HG03342 (cell line): Measurements from ENCODE around the gene SYCP2L.
A peak's percentile ranks its signal among the peaks of the same experiment; 100 is the strongest.
"Not testable (repeated sequence)": the region's sequence is repeated elsewhere in the genome, so short reads cannot be mapped to it uniquely, and the experiment has no call there.

Experiments used
- ATAC-seq: cut with Tn5 transposase; IDR thresholded peaks from one replicate; pipeline ENCODE4 v1.9.1; 2021; ENCODE audit warnings: mild to moderate bottlenecking, moderate library complexity; ENCODE audit not compliant: unreplicated experiment

The SYCP2L gene

DNA sequence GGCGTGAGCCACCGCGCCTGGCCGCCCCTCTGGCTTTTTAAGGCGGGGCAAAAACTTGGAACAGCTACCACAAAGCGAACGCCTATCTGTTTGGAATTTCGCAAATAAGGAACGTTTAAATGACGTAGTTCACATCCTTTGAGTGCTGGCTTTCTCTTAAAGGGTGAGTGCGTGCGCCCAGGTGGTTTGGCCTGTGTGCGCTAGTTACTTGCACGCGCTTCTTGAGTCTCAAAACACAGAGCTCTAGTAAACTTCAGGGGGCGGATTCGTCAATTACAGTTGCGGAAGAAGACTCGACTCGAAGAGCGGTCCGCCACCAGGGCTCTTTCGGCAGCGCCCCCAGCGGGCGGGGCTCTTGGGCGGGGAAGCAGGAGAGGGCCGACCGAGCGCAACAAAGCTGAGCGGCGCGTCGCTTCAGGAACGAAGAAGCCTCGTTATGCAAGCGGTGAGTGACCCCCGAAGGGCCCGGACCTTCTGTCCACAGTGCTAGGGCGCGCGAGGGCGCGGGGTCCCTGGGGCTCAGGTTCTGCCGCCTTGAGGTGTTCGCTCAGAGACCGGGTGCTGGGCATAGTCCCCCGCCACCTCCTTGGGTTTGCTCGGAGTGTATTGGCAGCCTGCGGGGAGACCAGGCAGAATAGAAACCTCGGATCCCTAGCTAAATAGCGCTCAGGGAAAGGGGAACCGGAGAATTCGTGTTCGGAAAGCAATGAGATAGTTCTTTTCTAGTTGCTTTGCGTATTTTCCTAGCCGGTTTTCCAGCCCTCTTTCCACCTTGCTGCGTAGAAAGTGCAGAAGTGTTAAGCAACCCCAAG is at the start of gene SYCP2L:
Gene SYCP2L, plus strand, starts transcription at position 362 of the 812 bp plus-strand sequence. Its CDS starts 75 bp downstream, at position 437.
- peak; percentile 38 for ATAC-seq

GRCh38 chr6:10837622-10837994 is 49.2 kb upstream of the SYCP2L start:
- no peak for ATAC-seq

DNA sequence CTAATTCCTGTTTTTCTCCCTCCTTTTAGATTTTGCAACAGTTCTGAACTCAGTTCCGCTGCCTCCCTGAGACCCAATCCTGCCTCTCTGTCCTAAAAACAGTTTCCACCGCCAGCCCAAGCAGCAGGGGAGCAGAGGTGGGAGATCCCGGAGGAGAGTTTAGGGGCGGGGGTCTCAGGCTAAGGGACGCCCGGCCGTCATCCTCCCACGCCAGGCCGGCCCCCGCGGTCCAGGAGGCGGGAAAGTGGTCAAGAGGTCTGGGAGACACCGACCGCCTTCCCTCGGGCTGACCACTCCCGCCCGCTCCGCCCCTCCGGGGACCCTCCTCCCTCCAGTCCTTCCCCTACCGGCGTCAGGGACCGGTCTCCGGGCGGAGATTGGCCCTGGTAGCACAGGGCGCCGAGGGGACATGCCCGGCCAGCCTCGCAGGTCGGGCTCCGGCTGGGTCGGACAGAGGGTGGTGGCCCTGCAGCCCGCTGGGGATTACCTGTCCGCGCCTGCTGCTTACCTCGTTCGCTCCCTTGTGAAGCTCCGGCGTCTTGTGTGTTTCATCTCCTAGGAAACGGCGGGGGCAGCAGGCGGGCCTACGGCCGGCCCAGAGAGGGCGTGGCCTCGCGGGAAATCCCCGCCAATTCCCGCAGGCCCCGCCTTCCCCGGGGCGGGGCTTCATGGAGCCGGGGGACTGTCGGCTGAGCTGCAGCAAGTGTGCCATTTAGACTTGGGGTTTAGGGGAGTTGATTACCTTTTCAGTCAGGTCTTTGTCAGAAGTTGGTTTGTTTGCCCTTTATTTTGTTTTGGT is 48.7 kb upstream of the SYCP2L start, which contains the start of gene MAK:
Gene MAK, minus strand, starts transcription at position 545 of the 799 bp plus-strand sequence. CDS start 7,891 bp downstream, outside the sequence.
- ATAC-seq: peak; percentile 87

DNA sequence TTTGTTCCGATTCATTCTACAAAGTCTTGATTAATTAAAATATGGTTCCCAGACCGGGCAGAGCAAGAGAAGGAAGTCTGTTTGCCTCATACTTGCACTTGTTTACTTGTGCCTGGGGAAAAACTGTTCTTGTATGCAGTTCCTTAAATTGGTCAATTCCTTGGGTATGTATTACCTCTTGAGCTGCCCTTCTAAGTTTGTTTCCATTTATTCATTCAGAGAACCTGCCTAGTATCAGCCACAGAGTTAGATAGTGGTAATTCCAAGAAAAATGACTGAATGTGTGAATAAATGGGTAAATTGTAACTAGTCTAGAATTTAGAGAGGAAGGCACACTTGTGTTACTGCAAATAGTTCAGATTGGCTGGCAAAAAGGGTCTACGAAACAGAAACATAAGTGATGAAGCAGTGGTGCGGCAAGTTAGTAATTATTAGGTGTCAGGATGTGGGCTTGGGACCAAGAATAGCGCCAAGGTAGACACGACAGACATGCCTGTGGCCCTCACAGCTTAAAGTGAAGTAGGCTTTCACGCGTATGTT is 48.0 kb upstream of the SYCP2L start:
- peak; percentile 67 for ATAC-seq

GRCh38 chr6:10843554-10843953 is 43.3 kb upstream of the SYCP2L start:
- ATAC-seq: no peak

DNA sequence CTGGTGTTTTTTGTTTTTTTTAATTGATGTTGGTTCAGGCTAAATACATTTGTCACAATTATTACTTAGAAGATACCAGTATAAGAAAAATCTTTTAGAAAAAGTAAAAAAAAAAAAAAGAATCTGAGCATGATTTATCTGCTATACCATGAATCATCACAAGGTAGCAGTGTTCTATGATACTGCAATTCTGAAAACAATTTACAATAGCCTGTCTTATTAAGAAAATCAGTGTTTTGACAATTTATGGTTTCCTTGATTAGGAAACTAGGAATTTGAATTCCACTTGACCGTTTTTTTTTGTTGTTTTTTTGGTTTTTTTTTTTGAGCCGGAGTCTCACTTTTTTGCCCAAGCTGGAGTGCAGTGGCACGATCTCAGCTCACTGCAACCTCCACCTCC is 39.2 kb upstream of the SYCP2L start:
- ATAC-seq: no peak

DNA sequence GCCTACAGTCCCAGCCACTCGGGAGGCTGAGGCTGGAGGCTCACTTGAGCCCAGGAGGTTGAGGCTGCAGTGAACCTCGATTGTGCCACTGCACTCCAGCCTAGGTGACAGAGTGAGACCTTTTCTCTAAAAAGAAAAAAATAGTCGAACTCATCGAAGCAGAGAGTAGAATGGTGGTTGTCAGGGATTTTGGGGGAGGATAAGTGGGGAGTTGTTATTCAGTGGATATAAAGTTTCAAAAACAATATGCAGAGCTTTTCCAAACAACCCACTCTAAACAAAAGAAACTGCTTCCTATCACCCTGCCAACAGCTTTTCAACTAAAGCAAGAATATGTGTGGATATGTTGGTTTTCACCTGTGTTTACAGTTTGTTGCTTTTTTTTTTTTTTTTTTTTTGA is 37.0 kb upstream of the SYCP2L start:
- ATAC-seq: no peak

GRCh38 chr6:10850728-10851127 is 36.1 kb upstream of the SYCP2L start:
- no peak for ATAC-seq

GRCh38 chr6:10852361-10852960 is 34.4 kb upstream of the SYCP2L start:
- ATAC-seq: no peak

DNA sequence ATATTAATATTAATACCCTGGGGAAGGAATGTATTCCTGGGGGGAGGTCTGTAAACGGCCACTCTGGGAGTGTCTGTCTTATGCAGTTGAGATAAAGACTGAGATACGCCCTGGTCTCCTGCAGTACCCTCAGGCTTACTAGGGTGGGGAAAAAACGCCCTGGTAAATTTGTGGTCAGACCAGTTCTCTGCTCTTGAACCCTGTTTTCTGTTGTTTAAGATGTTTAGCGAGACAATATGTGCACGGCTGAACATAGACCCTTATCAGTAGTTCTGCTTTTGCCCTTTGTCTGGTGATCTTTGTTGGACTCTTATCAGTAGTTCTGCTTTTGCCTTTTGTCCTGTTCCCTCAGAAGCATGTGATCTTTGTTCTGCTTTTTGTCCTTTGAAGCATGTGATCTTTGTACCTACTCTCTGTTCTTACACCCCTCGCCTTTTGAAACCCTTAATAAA is 33.0 kb upstream of the SYCP2L start:
- ATAC-seq: not testable (repeated sequence)

DNA sequence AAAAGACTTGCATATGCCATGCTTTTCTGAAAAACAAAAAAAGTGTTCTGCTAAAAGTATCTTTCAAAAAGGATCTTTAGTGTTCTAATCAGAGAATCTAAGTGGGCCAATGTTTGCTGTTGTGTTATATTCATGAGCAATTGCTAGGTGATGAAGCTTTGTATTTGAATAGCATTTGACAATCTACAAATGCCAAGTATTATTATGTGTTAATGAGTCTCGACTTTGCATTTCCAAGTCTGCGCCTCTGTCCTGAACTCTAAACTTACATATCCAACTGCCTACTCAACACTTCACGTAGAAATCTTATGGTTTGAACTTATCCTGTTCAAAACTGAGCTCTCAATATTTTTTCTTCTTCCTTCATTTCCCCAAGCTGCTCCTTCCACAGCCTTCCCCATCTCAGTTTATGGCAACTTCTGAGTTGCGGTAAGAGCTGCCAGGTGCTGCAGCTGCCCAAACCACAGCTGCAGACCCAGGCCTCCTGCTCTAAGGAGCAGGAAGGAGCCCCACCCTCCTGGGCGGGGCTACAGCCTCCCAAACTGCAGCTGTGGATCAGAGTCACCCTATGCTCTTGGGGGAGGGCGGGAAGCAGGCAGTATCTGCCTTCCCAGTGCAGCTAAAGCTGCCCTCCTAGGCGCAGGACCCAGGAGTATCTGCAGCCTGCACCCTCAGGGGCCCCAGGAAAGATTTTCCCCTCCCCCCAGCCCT is 31.8 kb upstream of the SYCP2L start:
- ATAC-seq: no peak

DNA sequence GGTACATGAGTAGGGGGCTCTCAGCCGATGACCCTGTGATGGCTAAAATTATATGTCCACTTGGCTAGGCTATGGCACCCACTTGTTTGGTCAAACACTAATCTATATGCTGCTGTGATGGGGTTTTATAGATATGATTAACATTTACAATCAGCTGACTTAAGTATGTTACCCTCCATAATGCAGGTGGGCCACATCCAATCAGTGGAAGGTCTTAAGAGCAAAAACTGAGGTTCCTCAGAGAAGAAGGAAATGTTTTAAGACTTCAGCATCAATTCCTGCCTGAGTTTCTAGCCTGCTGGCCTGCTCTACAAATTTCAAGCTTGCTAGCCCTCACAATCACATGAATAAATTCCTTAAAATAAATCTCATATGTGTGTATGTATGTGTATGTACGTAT is 29.6 kb upstream of the SYCP2L start:
- ATAC-seq: no peak

DNA sequence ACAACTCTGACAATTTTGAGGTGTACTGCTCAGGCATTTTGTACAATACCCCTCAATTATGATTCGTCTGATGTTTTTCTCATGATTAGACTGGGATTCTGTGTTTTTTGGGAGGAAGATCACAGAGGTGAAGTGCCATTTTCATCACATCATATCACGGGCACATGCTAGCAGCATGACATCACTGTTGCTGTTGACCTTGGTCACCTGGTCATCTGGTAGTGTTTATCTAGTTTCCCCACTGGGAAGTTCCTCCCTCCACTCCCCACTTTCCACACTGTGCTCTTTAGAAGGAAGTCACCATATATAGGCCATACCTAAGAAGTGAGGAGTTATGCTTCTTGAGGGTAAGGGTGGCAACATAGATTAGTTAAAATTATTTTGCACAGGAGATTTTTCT is 25.8 kb upstream of the SYCP2L start:
- no peak for ATAC-seq

DNA sequence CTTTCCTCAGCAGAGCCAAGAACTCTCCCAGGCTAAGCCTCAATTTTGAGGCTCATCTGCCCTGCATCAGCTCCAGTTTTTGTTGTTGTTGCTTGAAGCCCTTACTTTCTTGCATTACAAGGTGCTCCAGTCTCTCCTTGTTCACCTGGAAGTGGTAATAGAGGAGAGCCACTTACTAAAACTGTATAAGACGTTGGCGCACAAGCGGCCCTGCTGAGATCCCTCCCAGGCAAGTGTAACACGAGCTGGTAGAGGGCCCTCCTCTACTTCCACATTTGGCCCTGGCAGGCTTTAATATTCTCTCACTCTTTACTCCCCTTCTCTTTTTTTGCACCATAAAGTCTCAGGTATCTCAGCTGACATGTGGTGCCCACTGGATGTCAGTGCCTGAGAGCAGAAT is 24.5 kb upstream of the SYCP2L start:
- no peak for ATAC-seq

GRCh38 chr6:10863031-10863430 is 23.8 kb upstream of the SYCP2L start:
- not testable (repeated sequence) for ATAC-seq

GRCh38 chr6:10866709-10867108 is 20.1 kb upstream of the SYCP2L start:
- not testable (repeated sequence) for ATAC-seq

DNA sequence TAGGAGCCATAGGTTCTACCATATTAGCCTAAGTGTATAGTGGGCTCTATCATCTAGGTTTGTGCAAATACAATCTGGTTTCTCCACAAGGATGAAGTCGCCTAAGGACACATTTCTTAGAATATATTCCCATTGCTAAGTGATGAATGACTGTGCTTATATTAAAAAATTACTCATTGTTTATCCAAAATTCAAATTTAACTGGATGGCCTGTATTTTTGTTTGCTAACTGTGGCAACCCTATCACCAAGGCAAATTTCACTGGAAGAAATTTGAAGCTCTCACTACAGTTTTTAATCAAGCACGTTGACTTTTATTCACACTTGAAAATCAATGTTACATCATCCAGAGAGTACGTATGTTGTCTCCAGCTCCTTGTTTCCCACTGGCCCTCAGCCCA is 18.9 kb upstream of the SYCP2L start:
- ATAC-seq: no peak

- no peak for ATAC-seq
These were observed 13.5 kb upstream of the SYCP2L start for GRCh38 chr6:10873374-10873773.

DNA sequence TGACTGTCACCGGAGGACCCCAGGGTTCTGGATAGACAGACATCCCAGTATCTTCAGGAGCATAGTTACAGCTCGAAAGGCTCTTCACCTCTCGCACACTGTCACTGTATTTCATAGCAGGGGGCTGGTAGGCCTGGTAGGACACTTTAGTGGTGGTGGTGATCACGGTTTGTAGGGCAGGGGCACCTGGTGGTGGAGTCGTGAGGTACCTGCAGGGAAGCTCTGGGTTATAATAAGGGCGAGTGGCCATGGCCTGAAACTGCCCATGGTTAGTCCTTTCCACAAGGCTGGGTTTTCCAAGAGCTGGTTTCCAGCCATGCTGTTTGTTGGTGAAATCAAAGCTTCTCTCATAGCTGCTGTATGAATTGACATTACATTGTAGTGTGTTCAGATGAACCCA is 12.6 kb upstream of the SYCP2L start:
- ATAC-seq: no peak

DNA sequence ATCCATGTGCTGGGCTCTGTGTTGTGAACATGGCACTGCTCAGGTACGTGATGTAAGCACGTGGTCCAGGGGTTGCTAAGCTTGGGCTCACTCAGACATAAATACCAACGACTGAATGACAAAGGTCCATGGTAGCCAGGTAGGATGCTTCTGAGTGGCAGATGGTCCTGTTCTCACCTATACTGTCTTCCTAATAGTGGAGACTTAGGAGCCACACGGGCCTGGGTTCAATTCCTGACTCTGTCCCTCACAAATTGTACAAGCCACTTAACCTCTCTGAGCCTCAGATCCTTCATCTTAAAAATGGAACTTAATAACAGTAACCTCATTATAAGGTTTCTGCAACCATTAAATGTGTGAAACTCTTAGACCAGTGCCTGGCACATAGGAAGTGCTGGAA is 11.8 kb upstream of the SYCP2L start:
- no peak for ATAC-seq

DNA sequence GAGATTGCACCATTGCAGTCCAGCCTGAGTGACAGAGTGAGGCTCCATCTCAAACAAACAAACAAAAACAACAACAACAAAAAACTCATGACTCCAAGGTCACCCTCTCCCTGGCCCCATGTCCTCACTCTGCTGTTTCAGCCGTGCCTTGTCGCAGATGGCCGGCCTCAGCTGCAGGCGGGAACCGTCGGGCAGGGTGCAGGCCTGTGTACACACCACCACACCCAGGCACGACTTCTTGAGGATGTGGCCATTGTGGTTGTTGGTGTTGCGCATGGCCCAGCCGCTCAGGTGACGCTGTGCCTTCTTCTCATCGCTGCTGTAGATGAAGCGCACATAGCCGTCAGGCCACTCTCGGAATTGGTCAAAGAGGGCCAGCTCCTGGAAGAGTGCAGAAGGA is 9.8 kb upstream of the SYCP2L start:
- ATAC-seq: no peak
